Esophagus mucosa (tissue), 1 donor: ENCODE data around the gene DNAH6. TPM values are rescaled to one million over a fixed set of nuclear protein-coding genes. Genes with fewer than 3 reads are reported as not detected.

Experiments used
- ATAC-seq: fragments of 200-7000 bp; cut with Tn5 transposase; one replicate; pipeline ENCODE4 v1.9.1; 2020
- total RNA-seq: library from RNA; stranded (reverse); gene quantifications from one replicate; pipeline ENCODE4 v1.2.4, GENCODE V29; 2023
- donor health status: DM: yes; HTN: yes; CAD: no.

DNAH6 gene
- total RNA-seq, 1 donor from 2014 or later = 0.04 TPM

- ATAC-seq = no peak
Measured at GRCh38 chr2:84697895-84698294, 181.6 kb downstream of the DNAH6 start.

GRCh38 chr2:84700006-84700405 is 183.7 kb downstream of the DNAH6 start:
- no peak for ATAC-seq

GRCh38 chr2:84701880-84702279 is 185.6 kb downstream of the DNAH6 start:
- no peak for ATAC-seq

- no peak for ATAC-seq
Measured at GRCh38 chr2:84702941-84703340, 186.6 kb downstream of the DNAH6 start.

- no peak for ATAC-seq
Measured at GRCh38 chr2:84703831-84704230, 187.5 kb downstream of the DNAH6 start.

GRCh38 chr2:84704505-84705244 is 188.4 kb downstream of the DNAH6 start:
- no peak for ATAC-seq

GRCh38 chr2:84705858-84706257 is 189.6 kb downstream of the DNAH6 start:
- no peak for ATAC-seq

- ATAC-seq = no peak
Measured at GRCh38 chr2:84708442-84708841, 192.1 kb downstream of the DNAH6 start.

- no peak for ATAC-seq
Measured at GRCh38 chr2:84711651-84712050, 195.4 kb downstream of the DNAH6 start.

- ATAC-seq = no peak
Measured at GRCh38 chr2:84713441-84713840, 197.1 kb downstream of the DNAH6 start.

- no peak for ATAC-seq
Measured at GRCh38 chr2:84716564-84716963, 200.3 kb downstream of the DNAH6 start.

GRCh38 chr2:84717302-84717701 is 201.0 kb downstream of the DNAH6 start:
- no peak for ATAC-seq

- ATAC-seq = no peak
Measured at GRCh38 chr2:84719434-84719833, 203.1 kb downstream of the DNAH6 start.

GRCh38 chr2:84723831-84724230 is 207.5 kb downstream of the DNAH6 start:
- no peak for ATAC-seq

GRCh38 chr2:84725717-84726116 is 209.4 kb downstream of the DNAH6 start:
- no peak for ATAC-seq

- ATAC-seq = no peak
Measured at GRCh38 chr2:84727315-84727714, 211.0 kb downstream of the DNAH6 start.

- ATAC-seq = no peak
Measured at GRCh38 chr2:84729224-84729623, 212.9 kb downstream of the DNAH6 start.

- ATAC-seq = no peak
Measured at GRCh38 chr2:84731185-84731584, 214.9 kb downstream of the DNAH6 start.

GRCh38 chr2:84732897-84733778 is 216.8 kb downstream of the DNAH6 start:
- ATAC-seq = no peak

- no peak for ATAC-seq
Measured at GRCh38 chr2:84735389-84735788, 219.1 kb downstream of the DNAH6 start.

GRCh38 chr2:84741182-84741822 is 225.0 kb downstream of the DNAH6 start:
- ATAC-seq = peak; percentile 55

GRCh38 chr2:84748341-84748740 is 232.0 kb downstream of the DNAH6 start:
- no peak for ATAC-seq

- ATAC-seq = no peak
Measured at GRCh38 chr2:84749442-84749841, 233.1 kb downstream of the DNAH6 start.
